OCI-LY1 (cell line): Measurements from ENCODE around the gene OXCT1.

Experiments used
- H2AFZ ChIP-seq: fragments of 200-600 bp; sonication (generic), shearing (Covaris generic); 2 replicates; pipeline ENCODE4 v1.6.0; 2014; ENCODE audit warnings: antibody characterized with exemption, mild to moderate bottlenecking, low read length
- H3F3A ChIP-seq: fragments of 200-600 bp; sonication (generic), shearing (Covaris generic); 2 replicates; pipeline ENCODE4 v1.6.0; 2014; ENCODE audit warnings: mild to moderate bottlenecking, antibody characterized with exemption, low read length, moderate library complexity; ENCODE audit not compliant: insufficient read depth
- H3K27ac ChIP-seq: fragments of 200-600 bp; sonication (generic); 2 replicates; pipeline ENCODE4 v1.5.1; 2014; ENCODE audit warnings: low read length, mixed run types, mild to moderate bottlenecking, low read depth; ENCODE audit not compliant: poor library complexity, severe bottlenecking
- H3K27me3 ChIP-seq: fragments of 200-600 bp; sonication (generic); 2 replicates; pipeline ENCODE4 v1.6.0; 2014; ENCODE audit warnings: antibody characterized with exemption, mild to moderate bottlenecking, low read length, moderate library complexity; ENCODE audit not compliant: insufficient read depth
- H3K36me3 ChIP-seq: fragments of 200-600 bp; sonication (generic); 2 replicates; pipeline ENCODE4 v1.6.1; 2014; ENCODE audit warnings: mild to moderate bottlenecking, antibody characterized with exemption, low read length, moderate library complexity, mixed read lengths; ENCODE audit not compliant: insufficient read depth
- H3K4me1 ChIP-seq: fragments of 200-600 bp; sonication (generic); 2 replicates; pipeline ENCODE4 v1.5.1; 2014; ENCODE audit warnings: mild to moderate bottlenecking, low read length, moderate library complexity; ENCODE audit not compliant: insufficient read depth, severe bottlenecking
- H3K4me2 ChIP-seq: fragments of 200-600 bp; sonication (generic), shearing (Covaris generic); 2 replicates; pipeline ENCODE4 v1.6.1; 2014; ENCODE audit warnings: low read length
- H3K4me3 ChIP-seq: fragments of 200-600 bp; sonication (generic); 2 replicates; pipeline ENCODE4 v1.5.1; 2014; ENCODE audit warnings: low read length, low read depth, mild to moderate bottlenecking, mixed read lengths; ENCODE audit not compliant: poor library complexity, severe bottlenecking
- H3K79me2 ChIP-seq: fragments of 200-600 bp; shearing (Covaris generic); 2 replicates; pipeline ENCODE4 v1.6.1; 2016; ENCODE audit warnings: mixed run types, low read length, mixed read lengths; ENCODE audit not compliant: insufficient read depth
- H3K9ac ChIP-seq: fragments of 200-600 bp; sonication (generic), shearing (Covaris generic); 2 replicates; pipeline ENCODE4 v1.6.1; 2014; ENCODE audit warnings: mild to moderate bottlenecking, low read length, mixed read lengths
- H3K9me2 ChIP-seq: fragments of 200-600 bp; sonication (generic), shearing (Covaris generic); 2 replicates; pipeline ENCODE4 v1.6.1; 2014; ENCODE audit warnings: low read depth, mild to moderate bottlenecking, low read length, mixed read lengths
- H3K9me3 ChIP-seq: fragments of 200-600 bp; shearing (Covaris generic); 2 replicates; pipeline ENCODE4 v1.6.1; 2014; ENCODE audit warnings: low read length, mixed read lengths
- H4K20me1 ChIP-seq: fragments of 200-600 bp; sonication (generic), shearing (Covaris generic); 2 replicates; pipeline ENCODE4 v1.6.0; 2016; ENCODE audit warnings: mild to moderate bottlenecking, low read length; ENCODE audit not compliant: insufficient read depth
- EZH2 ChIP-seq: fragments of 200-600 bp; sonication (generic), shearing (Covaris generic); IDR thresholded peaks from 2 replicates; pipeline ENCODE4 v1.8.0; 2017; ENCODE audit warnings: borderline replicate concordance, mixed run types, mild to moderate bottlenecking, antibody characterized with exemption, low read length, moderate library complexity, mixed read lengths
- TF ChIP-seq, protein P1 (sequence below): fragments of 200-600 bp; sonication (generic), shearing (Covaris generic); IDR thresholded peaks from 2 replicates; pipeline ENCODE4 v1.5.1; 2017; ENCODE audit warnings: mild to moderate bottlenecking, antibody characterized with exemption, low read length, moderate library complexity, mixed read lengths

OXCT1 gene

DNA sequence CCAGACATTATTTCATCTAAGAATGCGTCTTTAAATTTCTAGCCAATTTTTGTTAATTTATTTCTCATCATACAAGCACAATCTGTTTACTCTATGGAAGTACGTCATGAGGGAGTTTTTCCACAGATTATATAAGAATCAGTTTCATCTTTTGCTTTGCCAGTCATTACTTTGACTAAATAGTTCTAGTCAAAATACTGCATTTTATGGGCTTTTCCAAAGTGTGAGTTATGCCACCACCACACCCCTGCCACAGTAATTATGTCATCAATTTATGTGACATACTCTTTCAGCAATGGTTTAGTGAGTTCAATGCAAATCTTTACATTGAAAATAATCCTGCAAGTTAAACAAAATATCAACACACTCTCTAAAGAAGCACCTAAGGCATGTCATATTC is 35.9 kb upstream of the OXCT1 start:
- Histone ChIP-seq H4K20me1 (no peaks in the 10 kb centered on the region), H3K9me3 (no peaks in the 10 kb centered on the region), H3K4me2 (no peak overlapping the region), H3K27ac (no peak overlapping the region), H3K9me2 (no peaks in the 10 kb centered on the region), H3K27me3 (no peaks in the 10 kb centered on the region), H3K36me3 (peaks cover 36% of the 10 kb centered on the region), H2AFZ (no peak overlapping the region), H3K4me1 (peaks cover 21% of the 10 kb centered on the region), H3K79me2 (peaks cover 24% of the 10 kb centered on the region), H3K9ac (no peak overlapping the region), H3K4me3 (no peak overlapping the region), H3F3A (no peaks in the 10 kb centered on the region)
- TF ChIP-seq, protein P1, sequence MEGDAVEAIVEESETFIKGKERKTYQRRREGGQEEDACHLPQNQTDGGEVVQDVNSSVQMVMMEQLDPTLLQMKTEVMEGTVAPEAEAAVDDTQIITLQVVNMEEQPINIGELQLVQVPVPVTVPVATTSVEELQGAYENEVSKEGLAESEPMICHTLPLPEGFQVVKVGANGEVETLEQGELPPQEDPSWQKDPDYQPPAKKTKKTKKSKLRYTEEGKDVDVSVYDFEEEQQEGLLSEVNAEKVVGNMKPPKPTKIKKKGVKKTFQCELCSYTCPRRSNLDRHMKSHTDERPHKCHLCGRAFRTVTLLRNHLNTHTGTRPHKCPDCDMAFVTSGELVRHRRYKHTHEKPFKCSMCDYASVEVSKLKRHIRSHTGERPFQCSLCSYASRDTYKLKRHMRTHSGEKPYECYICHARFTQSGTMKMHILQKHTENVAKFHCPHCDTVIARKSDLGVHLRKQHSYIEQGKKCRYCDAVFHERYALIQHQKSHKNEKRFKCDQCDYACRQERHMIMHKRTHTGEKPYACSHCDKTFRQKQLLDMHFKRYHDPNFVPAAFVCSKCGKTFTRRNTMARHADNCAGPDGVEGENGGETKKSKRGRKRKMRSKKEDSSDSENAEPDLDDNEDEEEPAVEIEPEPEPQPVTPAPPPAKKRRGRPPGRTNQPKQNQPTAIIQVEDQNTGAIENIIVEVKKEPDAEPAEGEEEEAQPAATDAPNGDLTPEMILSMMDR: no peak
- no peak for TF ChIP-seq EZH2

DNA sequence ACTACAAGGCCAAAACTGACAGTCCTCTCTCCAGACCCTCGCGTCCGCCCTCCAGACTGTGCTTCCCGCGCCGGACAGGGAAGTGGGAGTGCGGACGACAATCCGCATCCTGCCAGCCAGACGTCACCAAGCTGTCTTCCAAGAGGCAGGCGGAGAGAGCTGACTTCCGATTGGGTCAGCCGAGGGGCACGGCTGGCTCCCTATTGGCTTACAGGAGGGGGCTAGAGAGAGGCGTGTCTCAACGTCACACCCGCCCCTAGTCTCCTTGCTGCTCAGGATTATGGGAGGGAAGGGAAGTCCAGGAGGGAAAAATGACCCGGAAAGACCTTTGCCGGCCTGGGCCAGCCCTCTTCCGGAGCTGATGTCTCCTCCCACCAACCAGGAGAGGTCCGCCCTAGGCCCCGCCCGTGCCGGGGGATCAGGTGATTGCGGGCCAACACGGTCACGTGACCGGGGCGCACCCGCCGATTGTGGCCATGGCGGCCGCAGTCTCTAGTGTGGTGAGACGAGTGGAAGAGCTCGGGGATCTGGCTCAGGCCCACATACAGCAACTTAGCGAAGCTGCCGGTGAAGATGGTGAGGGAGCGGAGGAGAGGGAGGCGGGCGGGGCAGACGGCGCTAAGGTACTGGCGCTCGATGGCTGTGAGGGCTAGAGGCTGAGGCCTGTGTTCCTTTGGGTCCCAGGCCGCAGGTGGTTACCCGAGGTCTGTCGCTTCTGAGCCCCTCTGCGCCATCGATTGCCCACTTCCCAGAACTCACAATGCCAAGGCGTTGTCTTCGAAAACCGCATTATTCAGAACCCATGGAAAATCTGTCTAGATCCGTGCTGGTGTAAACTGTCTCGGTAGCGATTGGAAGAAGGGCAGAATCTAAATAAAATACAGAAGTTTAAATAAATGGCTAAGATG is 33.9 kb upstream of the OXCT1 start, which contains the start of gene RIMOC1:
Gene RIMOC1 (plus strand): TSS at position 453 of the 908 bp plus-strand sequence. CDS start 24 bp downstream, at position 477.
- TF ChIP-seq, protein P1: no peak
- no peak for TF ChIP-seq EZH2
- peaks cover 20% of the 10 kb centered on the region for H3K36me3 ChIP-seq
- peaks cover 21% of the 10 kb centered on the region for H3K4me1 ChIP-seq
- peak within 1 kb of the TSS; percentile 85 for H3K4me2 ChIP-seq
- peak within 1 kb of the TSS; percentile 73 for H3K9ac ChIP-seq
- H2AFZ ChIP-seq: no peak within 1 kb of the TSS
- no peaks in the 10 kb centered on the region for H3F3A ChIP-seq
- peak within 1 kb of the TSS; percentile 41 for H3K27ac ChIP-seq
- peaks cover 24% of the 10 kb centered on the region for H3K79me2 ChIP-seq
- H3K27me3 ChIP-seq: no peaks in the 10 kb centered on the region
- no peaks in the 10 kb centered on the region for H4K20me1 ChIP-seq
- no peaks in the 10 kb centered on the region for H3K9me3 ChIP-seq
- no peaks in the 10 kb centered on the region for H3K9me2 ChIP-seq
- H3K4me3 ChIP-seq: peak within 1 kb of the TSS; percentile 75

DNA sequence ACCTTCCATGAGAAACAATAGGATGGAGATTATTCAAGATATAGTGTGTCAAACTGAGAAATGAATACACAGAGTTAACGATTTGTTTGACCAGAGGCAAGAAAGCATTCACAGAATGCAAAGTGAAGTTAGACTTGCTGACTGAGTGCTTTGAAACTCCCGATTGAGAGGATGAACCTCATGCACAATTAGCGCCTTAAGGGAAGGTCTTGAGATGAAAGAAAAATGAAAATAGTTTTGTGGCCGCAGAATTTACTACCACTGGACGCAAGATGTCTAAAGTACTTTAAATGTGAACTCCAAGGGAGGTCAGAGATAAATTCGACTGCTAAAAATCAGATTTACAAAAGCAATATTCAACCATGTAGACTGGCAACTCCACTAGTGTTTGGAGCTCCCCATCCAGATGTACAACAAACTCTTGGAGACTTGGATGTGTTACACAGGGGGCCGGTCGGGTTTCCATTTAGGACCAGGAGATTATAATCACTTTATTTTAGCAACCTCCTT is 33.2 kb upstream of the OXCT1 start:
- no peaks in the 10 kb centered on the region for H3F3A ChIP-seq
- no peaks in the 10 kb centered on the region for H3K27me3 ChIP-seq
- H3K9ac ChIP-seq: peak overlapping the region; percentile 73
- H3K9me3 ChIP-seq: no peaks in the 10 kb centered on the region
- H3K4me1 ChIP-seq: peaks cover 21% of the 10 kb centered on the region
- H3K36me3 ChIP-seq: peaks cover 13% of the 10 kb centered on the region
- no peak overlapping the region for H2AFZ ChIP-seq
- H3K79me2 ChIP-seq: peaks cover 24% of the 10 kb centered on the region
- no peak for TF ChIP-seq EZH2
- TF ChIP-seq, protein P1: no peak
- no peaks in the 10 kb centered on the region for H3K9me2 ChIP-seq
- H3K27ac ChIP-seq: peak overlapping the region; percentile 8
- H4K20me1 ChIP-seq: no peaks in the 10 kb centered on the region
- peak overlapping the region; percentile 75 for H3K4me3 ChIP-seq
- peak overlapping the region; percentile 85 for H3K4me2 ChIP-seq
